Tibial nerve (tissue), 4 donors: ENCODE measurements around the gene MDM1. TPM values are rescaled to one million over a fixed set of nuclear protein-coding genes. Genes with fewer than 3 reads are reported as not detected.

Experiments
- DNase-seq, 2 donors: peaks; one replicate each; pipeline ENCODE4 v3.0.0-alpha.2; 2019; ENCODE audit warnings: low spot score in 2 of 2
- H3K27ac ChIP-seq, 4 donors: fragments of 200-600 bp; sonication (generic) in 3 of 4; one replicate each; pipeline ENCODE4 v1.5.1; 2017 to 2019; ENCODE audit warnings: mild to moderate bottlenecking in 1 of 4
- H3K27me3 ChIP-seq, 2 donors: fragments of 200-600 bp; sonication (generic) in 1 of 2; one replicate each; pipeline versions ENCODE4 v1.5.1 to v1.6.0; 2017 to 2019
- H3K36me3 ChIP-seq, 3 donors: fragments of 200-600 bp; sonication (generic); one replicate each; pipeline ENCODE4 v1.5.1; 2018 to 2019
- H3K4me1 ChIP-seq, 4 donors: fragments of 200-600 bp; sonication (generic) in 3 of 4; one replicate each; pipeline ENCODE4 v1.5.1; 2017 to 2019
- H3K4me3 ChIP-seq, 4 donors: fragments of 200-600 bp; sonication (generic) in 3 of 4; one replicate each; pipeline ENCODE4 v1.5.1; 2017 to 2019; ENCODE audit warnings: mild to moderate bottlenecking in 1 of 4, moderate library complexity in 1 of 4
- H3K9me3 ChIP-seq, 4 donors: fragments of 200-600 bp; sonication (generic) in 3 of 4; one replicate each; pipeline ENCODE4 v1.5.1; 2017 to 2019
- EP300 ChIP-seq, 2 donors: sonication (generic); formaldehyde crosslinking; IDR thresholded peaks; one replicate each; pipeline ENCODE4 v1.6.1; 2017; ENCODE audit warnings: antibody characterized with exemption in 2 of 2, mild to moderate bottlenecking in 1 of 2
- POLR2A ChIP-seq, 2 donors: fragments of 450-650 bp; IDR thresholded peaks; one replicate each; pipeline ENCODE4 v1.6.1; 2017; ENCODE audit warnings: antibody characterized with exemption in 2 of 2, mild to moderate bottlenecking in 2 of 2, moderate library complexity in 2 of 2
- WGBS, 2 donors: methylation state at CpG; one replicate each; pipeline ENCODE4 v1.1.5; 2018; 5-methylcytosine and 5-hydroxymethylcytosine counted together
- total RNA-seq, 4 donors: library from RNA; depleted of rRNA; stranded (reverse); fragments of >200 nt; gene quantifications; one replicate each; pipeline ENCODE4 v1.1.0, GENCODE V29; 2016
- TF ChIP-seq, protein P1 (sequence below), 5 experiments: fragments of 200-600 bp in 3 of 5; fragments of 450-650 bp in 2 of 5; sonication (generic) in 3 of 5; IDR thresholded peaks; one replicate each; pipeline ENCODE4 v1.5.1; 2016 to 2019; ENCODE audit warnings: antibody characterized with exemption in 5 of 5, mild to moderate bottlenecking in 3 of 5, moderate library complexity in 2 of 5

MDM1 gene
- total RNA-seq, 4 donors from 2014 or later: 11.2 to 49.8 (median 23.3) TPM

DNA sequence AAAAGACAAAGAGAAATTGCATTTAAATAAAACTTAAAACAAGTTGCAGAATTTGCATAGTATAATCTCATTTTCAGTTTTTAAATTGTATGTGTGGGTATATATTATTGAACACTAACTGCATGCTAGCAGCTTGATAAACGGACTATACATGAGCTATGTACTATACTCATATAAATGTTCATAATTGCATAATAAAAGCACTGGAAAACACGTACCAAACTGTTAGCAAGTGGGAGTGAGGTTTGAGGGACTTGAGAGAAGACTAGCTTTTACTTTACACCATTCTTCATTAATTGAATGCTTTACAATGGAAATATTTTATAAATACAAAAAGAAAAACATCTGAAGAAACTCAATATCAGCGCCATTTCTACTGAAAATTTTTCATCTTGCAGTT, 32.2 kb upstream of the MDM1 start:
- WGBS, 2 donors: 69 to 71% methylated on average over 3 of the region's 3 CpGs
- peak overlapping the region; percentile 69 to 92 (median 84) for H3K27ac ChIP-seq
- no peaks in the 10 kb centered on the region for H3K27me3 ChIP-seq
- DNase-seq: no peak
- peaks cover 0 to 46% (median 23%) of the 10 kb centered on the region in 4 donors for H3K4me1 ChIP-seq
- H3K4me3 ChIP-seq: peak overlapping the region in 2 of 4 donors; percentile 26 to 36
- no peaks in the 10 kb centered on the region for H3K9me3 ChIP-seq
- H3K36me3 ChIP-seq: no peaks in the 10 kb centered on the region
- TF ChIP-seq POLR2A (IDR thresholded peaks at IDR 0.05) (no peak), EP300 (IDR thresholded peaks at IDR 0.05) (no peak)
- TF ChIP-seq, protein P1, sequence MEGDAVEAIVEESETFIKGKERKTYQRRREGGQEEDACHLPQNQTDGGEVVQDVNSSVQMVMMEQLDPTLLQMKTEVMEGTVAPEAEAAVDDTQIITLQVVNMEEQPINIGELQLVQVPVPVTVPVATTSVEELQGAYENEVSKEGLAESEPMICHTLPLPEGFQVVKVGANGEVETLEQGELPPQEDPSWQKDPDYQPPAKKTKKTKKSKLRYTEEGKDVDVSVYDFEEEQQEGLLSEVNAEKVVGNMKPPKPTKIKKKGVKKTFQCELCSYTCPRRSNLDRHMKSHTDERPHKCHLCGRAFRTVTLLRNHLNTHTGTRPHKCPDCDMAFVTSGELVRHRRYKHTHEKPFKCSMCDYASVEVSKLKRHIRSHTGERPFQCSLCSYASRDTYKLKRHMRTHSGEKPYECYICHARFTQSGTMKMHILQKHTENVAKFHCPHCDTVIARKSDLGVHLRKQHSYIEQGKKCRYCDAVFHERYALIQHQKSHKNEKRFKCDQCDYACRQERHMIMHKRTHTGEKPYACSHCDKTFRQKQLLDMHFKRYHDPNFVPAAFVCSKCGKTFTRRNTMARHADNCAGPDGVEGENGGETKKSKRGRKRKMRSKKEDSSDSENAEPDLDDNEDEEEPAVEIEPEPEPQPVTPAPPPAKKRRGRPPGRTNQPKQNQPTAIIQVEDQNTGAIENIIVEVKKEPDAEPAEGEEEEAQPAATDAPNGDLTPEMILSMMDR (IDR thresholded peaks at IDR 0.05): no peak

DNA sequence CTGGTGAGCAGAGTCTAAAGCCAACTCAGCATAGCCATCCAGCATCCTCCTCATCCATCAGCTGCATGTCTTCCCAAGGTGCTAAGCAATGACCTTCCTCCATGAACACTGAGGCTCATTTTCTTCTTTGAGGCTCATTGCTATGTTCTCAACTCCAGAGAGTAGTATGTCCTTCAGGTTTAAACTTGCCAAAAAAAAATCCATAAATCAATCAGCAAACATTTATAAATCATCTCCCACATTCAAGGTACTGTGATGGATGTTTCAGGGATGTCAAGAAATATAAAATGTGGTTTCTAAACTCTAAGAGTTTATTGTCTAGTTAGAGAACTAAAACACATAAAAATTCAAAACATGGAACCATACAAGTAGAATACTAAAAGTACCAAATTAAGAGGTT, 29.8 kb upstream of the MDM1 start:
- DNase-seq: no peak
- TF ChIP-seq, protein P1 (IDR thresholded peaks at IDR 0.05): no peak
- TF ChIP-seq POLR2A (IDR thresholded peaks at IDR 0.05) (no peak), EP300 (IDR thresholded peaks at IDR 0.05) (no peak)

DNA sequence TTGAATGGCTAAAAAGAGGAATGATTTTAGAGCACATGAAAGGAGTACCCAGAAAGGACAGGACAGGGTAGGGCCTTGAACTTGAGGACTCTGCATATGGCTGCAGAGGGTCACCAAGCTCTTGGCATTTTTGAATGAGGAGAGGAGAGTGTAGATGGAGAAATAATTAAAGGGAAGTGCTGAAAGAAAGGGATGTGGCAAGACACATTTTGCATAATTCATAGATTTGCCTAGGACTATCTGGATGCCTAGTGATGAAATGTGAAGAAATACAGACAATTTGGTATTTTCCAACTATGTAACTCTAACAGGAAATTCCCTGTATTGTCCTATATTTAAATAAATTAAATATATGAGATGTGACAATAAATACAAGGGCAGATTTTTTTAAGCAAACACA, 27.5 kb upstream of the MDM1 start:
- Histone ChIP-seq H3K27ac (no peak overlapping the region), H3K4me1 (peaks cover 0 to 26% (median 6%) of the 10 kb centered on the region in 4 donors), H3K4me3 (no peak overlapping the region), H3K9me3 (no peaks in the 10 kb centered on the region), H3K36me3 (no peaks in the 10 kb centered on the region), H3K27me3 (no peaks in the 10 kb centered on the region)
- DNase-seq: no peak
- TF ChIP-seq EP300 (IDR thresholded peaks at IDR 0.05) (no peak), POLR2A (IDR thresholded peaks at IDR 0.05) (no peak)
- TF ChIP-seq, protein P1 (IDR thresholded peaks at IDR 0.05): no peak

More for the DNA sequence above, 29.8 kb upstream of the MDM1 start:
- H3K27me3 ChIP-seq: no peaks in the 10 kb centered on the region
- no peak overlapping the region for H3K4me3 ChIP-seq
- H3K4me1 ChIP-seq: peaks cover 0 to 42% (median 19%) of the 10 kb centered on the region in 4 donors
- no peak overlapping the region for H3K27ac ChIP-seq
- no peaks in the 10 kb centered on the region for H3K9me3 ChIP-seq
- no peaks in the 10 kb centered on the region for H3K36me3 ChIP-seq

DNA sequence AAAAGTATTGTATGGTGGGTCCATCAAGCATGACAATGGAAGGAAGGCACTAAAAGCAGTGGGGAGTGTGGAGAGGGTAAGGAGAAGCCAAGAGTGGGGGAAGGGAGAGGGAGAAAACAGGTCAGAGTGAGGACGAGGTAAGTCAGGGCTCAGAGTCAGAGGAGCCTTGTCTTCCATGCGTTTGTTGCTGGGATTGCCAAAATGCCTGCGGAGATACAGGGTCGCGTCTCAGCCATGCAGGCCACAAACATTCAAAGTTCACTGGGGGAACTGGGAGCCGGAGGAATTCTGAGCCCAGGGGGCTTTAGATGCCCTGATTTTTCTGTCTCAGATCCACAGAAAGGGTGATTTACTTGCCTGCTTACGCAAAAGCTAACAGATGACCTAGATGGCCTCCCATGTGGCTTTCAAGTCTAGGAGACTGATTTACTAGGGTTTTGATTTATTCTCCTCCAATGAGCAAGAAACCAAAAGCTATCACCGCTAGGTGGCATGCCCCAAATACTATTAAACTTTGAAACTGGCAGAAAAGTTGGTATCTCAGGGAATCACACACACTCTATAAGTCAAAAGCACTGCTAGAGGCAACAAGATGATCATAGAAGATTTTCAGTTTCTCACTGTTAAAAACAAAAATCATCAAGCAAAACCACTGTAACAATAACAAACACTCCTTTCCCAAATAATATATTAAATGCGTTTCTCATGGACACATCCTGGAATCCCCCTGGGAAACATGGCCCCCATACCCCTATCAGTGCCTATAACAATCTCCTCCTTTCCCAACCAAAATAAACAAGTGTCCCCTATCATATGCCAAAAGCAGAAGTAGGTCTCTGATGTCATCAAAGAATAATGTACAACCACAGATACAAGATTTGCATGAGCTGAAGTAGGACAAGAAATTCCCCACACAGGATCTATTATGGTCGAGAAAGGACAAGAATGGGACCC, 26.6 kb upstream of the MDM1 start:
- WGBS, 2 donors: 20 to 34% methylated on average over 10 of the region's 10 CpGs
- H3K36me3 ChIP-seq: no peaks in the 10 kb centered on the region
- peak; percentile 16 to 55 for TF ChIP-seq EP300 (IDR thresholded peaks at IDR 0.05)
- no peak for TF ChIP-seq POLR2A (IDR thresholded peaks at IDR 0.05)
- TF ChIP-seq, protein P1 (IDR thresholded peaks at IDR 0.05): peak; percentile 42 to 83 (median 68)
- no peak overlapping the region for H3K4me3 ChIP-seq
- peaks cover 0 to 17% (median 0%) of the 10 kb centered on the region in 4 donors for H3K4me1 ChIP-seq
- H3K27me3 ChIP-seq: no peaks in the 10 kb centered on the region
- H3K27ac ChIP-seq: peak overlapping the region in 1 of 4 donors; percentile 62
- DNase-seq: peak; percentile 40 to 92
- no peaks in the 10 kb centered on the region for H3K9me3 ChIP-seq

DNA sequence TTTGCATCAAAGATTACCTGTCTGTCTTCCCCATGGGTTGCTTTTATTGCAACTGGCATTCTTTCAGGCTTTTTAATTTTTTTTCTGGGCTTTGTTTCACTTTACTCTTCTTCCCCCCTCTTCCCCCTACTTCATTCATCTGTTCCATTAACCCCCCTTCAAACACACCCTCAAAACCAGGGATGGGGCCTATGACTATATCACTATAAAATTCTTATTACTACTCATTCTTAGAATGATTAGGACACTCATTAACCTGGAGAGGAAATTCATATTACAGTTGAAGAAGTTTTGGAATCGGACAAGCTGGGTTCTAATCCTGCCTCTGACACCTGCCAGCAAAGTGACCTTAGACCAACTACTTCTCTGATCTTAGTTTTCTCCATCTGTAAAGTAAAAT, 24.8 kb upstream of the MDM1 start:
- Histone ChIP-seq H3K9me3 (no peaks in the 10 kb centered on the region), H3K4me3 (no peak overlapping the region), H3K27me3 (no peaks in the 10 kb centered on the region), H3K27ac (no peak overlapping the region), H3K4me1 (peaks cover 0 to 15% (median 0%) of the 10 kb centered on the region in 4 donors), H3K36me3 (no peaks in the 10 kb centered on the region)
- TF ChIP-seq, protein P1 (IDR thresholded peaks at IDR 0.05): no peak
- no peak for TF ChIP-seq POLR2A (IDR thresholded peaks at IDR 0.05)
- TF ChIP-seq EP300 (IDR thresholded peaks at IDR 0.05): no peak
- DNase-seq: no peak
- 81 to 87% methylated on average over 1 of the region's 1 CpG for WGBS, 2 donors
